Measurements from ENCODE around the gene RUBCNL. TPM values are rescaled to one million over a fixed set of nuclear protein-coding genes. Genes with fewer than 3 reads are reported as not detected.

The RUBCNL gene
- total RNA-seq, 1 experiment from 2014 or later, result not detected

GRCh38 chr13:46354156-46355087 lies 32.6 kb downstream of the RUBCNL start:
- no peak overlapping the region for H3K27ac ChIP-seq (ENCODE audit: low read length)
- intact Hi-C loops (cut with micrococcal nuclease; ENCODE audit: unreplicated experiment) (no loop called here), in situ Hi-C loops (cut with HindIII; ENCODE audit: low pct_unique_long_range_greater_than_20kb, low sequenced_read_pairs) (no loop called here)
- ChIA-PET POLR2A (no interaction called here), CTCF (no interaction called here)
- no TSS peak for BruUV-seq (replicated peaks)
- peak; percentile 12 for DNase-seq (ENCODE audit: low read depth, low spot score)
- H3K4me1 ChIP-seq (ENCODE audit: control insufficient read depth, insufficient read depth, low read length), result no peaks in the 10 kb centered on the region
- no peak overlapping the region for H3K4me3 ChIP-seq (ENCODE audit: low read depth in 2 of 2, low read length in 2 of 2)
- ATAC-seq, result peak; percentile 69; the same call in 1 of the 2 replicates
- no peaks in the 10 kb centered on the region for H3K36me3 ChIP-seq (ENCODE audit: control insufficient read depth, insufficient read depth, low read length)
- H3K27me3 ChIP-seq (ENCODE audit: control insufficient read depth, insufficient read depth, low read length), result no peaks in the 10 kb centered on the region
- TF ChIP-seq SIN3A (IDR thresholded peaks at IDR 0.05; ENCODE audit: borderline replicate concordance, insufficient read depth, low read depth, low read length) (no peak), REST (IDR thresholded peaks at IDR 0.05; ENCODE audit: insufficient read depth in 1 of 2, low read depth in 2 of 2, low read length in 1 of 2) (no peak), POLR2AphosphoS5 (IDR thresholded peaks at IDR 0.05; ENCODE audit: low read depth, low read length) (no peak), TCF7L2 (IDR thresholded peaks at IDR 0.05; ENCODE audit: low read depth, low read length) (no peak), CTCF (IDR thresholded peaks at IDR 0.05) (no peak)
- no peaks in the 10 kb centered on the region for H3K9me3 ChIP-seq (ENCODE audit: control insufficient read depth, insufficient read depth, low read depth, low read length)

GRCh38 chr13:46352805-46353204 lies 34.2 kb downstream of the RUBCNL start:
- BruUV-seq (replicated peaks), result no TSS peak
- no peak for DNase-seq (ENCODE audit: low read depth, low spot score)
- H3K4me1 ChIP-seq (ENCODE audit: control insufficient read depth, insufficient read depth, low read length), result no peaks in the 10 kb centered on the region
- ChIA-PET CTCF (no interaction called here), POLR2A (no interaction called here)
- ATAC-seq, result no peak
- H3K27ac ChIP-seq (ENCODE audit: low read length), result no peak overlapping the region
- TF ChIP-seq REST (IDR thresholded peaks at IDR 0.05; ENCODE audit: insufficient read depth in 1 of 2, low read depth in 2 of 2, low read length in 1 of 2), result no peak
- TF ChIP-seq CTCF (IDR thresholded peaks at IDR 0.05), result no peak
- no peak for TF ChIP-seq SIN3A (IDR thresholded peaks at IDR 0.05; ENCODE audit: borderline replicate concordance, insufficient read depth, low read depth, low read length)
- TF ChIP-seq POLR2AphosphoS5 (IDR thresholded peaks at IDR 0.05; ENCODE audit: low read depth, low read length), result no peak
- no peak for TF ChIP-seq TCF7L2 (IDR thresholded peaks at IDR 0.05; ENCODE audit: low read depth, low read length)
- H3K27me3 ChIP-seq (ENCODE audit: control insufficient read depth, insufficient read depth, low read length), result no peaks in the 10 kb centered on the region
- H3K9me3 ChIP-seq (ENCODE audit: control insufficient read depth, insufficient read depth, low read depth, low read length), result no peaks in the 10 kb centered on the region
- in situ Hi-C loops (cut with HindIII; ENCODE audit: low pct_unique_long_range_greater_than_20kb, low sequenced_read_pairs) (no loop called here), intact Hi-C loops (cut with micrococcal nuclease; ENCODE audit: unreplicated experiment) (no loop called here)
- H3K36me3 ChIP-seq (ENCODE audit: control insufficient read depth, insufficient read depth, low read length), result no peaks in the 10 kb centered on the region
- H3K4me3 ChIP-seq (ENCODE audit: low read depth in 2 of 2, low read length in 2 of 2), result no peak overlapping the region

All from Panc1 (cell line).